Liver (tissue), 9 donors: ENCODE data around the gene ZBTB21. TPM values are rescaled to one million over a fixed set of nuclear protein-coding genes. Genes with fewer than 3 reads are reported as not detected.

Source experiments
- DNase-seq: peaks from one replicate; pipeline ENCODE4 v3.0.0-alpha.2; 2017; ENCODE audit warnings: low spot score
- H3K27ac ChIP-seq, 2 donors: one replicate each; pipeline ENCODE4 v1.7.0; 2013; ENCODE audit warnings: inconsistent platforms in 2 of 2, low read length in 2 of 2, control low read depth in 1 of 2, low read depth in 1 of 2, mild to moderate bottlenecking in 1 of 2
- H3K27me3 ChIP-seq, 4 donors: one replicate each; pipeline versions ENCODE4 v1.6.1 to v1.7.0; 2013; ENCODE audit warnings: low read length in 3 of 4, inconsistent platforms in 1 of 4, mild to moderate bottlenecking in 1 of 4, moderate library complexity in 1 of 4; ENCODE audit not compliant: control insufficient read depth in 4 of 4, insufficient read depth in 4 of 4
- H3K36me3 ChIP-seq, 4 donors: one replicate each; pipeline versions ENCODE4 v1.6.1 to v1.7.0; 2013; ENCODE audit warnings: low read length in 3 of 4, mild to moderate bottlenecking in 3 of 4, low read depth in 1 of 4, moderate library complexity in 1 of 4; ENCODE audit not compliant: control insufficient read depth in 4 of 4, insufficient read depth in 3 of 4
- H3K4me1 ChIP-seq, 4 donors: one replicate each; pipeline versions ENCODE4 v1.6.1 to v1.7.0; 2013; ENCODE audit warnings: low read length in 3 of 4, mild to moderate bottlenecking in 3 of 4, moderate library complexity in 1 of 4; ENCODE audit not compliant: control insufficient read depth in 4 of 4, insufficient read depth in 4 of 4
- H3K4me3 ChIP-seq, 3 donors: one replicate each; pipeline versions ENCODE4 v1.6.1 to v1.7.0; 2013; ENCODE audit warnings: low read length in 3 of 3, control low read depth in 1 of 3, low read depth in 1 of 3, mild to moderate bottlenecking in 1 of 3
- H3K9ac ChIP-seq, 2 donors: one replicate each; pipeline ENCODE4 v1.7.0; 2013; ENCODE audit warnings: low read length in 2 of 2, mild to moderate bottlenecking in 2 of 2, moderate library complexity in 2 of 2, control low read depth in 1 of 2, low read depth in 1 of 2
- H3K9me3 ChIP-seq, 4 donors: one replicate each; pipeline versions ENCODE4 v1.6.1 to v1.7.0; 2013; ENCODE audit warnings: low read length in 3 of 4; ENCODE audit not compliant: control insufficient read depth in 4 of 4
- ATF3 ChIP-seq: IDR thresholded peaks from 2 replicates; pipeline ENCODE4 v1.6.1; 2016; ENCODE audit warnings: antibody characterized with exemption
- CTCF ChIP-seq: fragments of 150-350 bp; IDR thresholded peaks from 2 replicates; pipeline ENCODE4 v1.5.1; 2017; ENCODE audit warnings: improper control_type of control experiment, low read depth, low read length; ENCODE audit not compliant: missing input control
- EGR1 ChIP-seq, 2 donors: IDR thresholded peaks; 2 replicates each; pipeline ENCODE4 v1.6.1; 2016 to 2018; ENCODE audit warnings: antibody characterized with exemption in 2 of 2, low read depth in 2 of 2
- FOXA2 ChIP-seq: IDR thresholded peaks from 2 replicates; pipeline ENCODE4 v1.6.1; 2016; ENCODE audit warnings: antibody characterized with exemption
- GABPA ChIP-seq, 2 donors: IDR thresholded peaks in 1 of 2; conservative IDR thresholded peaks in 1 of 2; 2 replicates each; pipeline ENCODE4 v1.6.1; 2016; ENCODE audit warnings: antibody characterized with exemption in 2 of 2, mild to moderate bottlenecking in 1 of 2, moderate library complexity in 1 of 2
- HNF4A ChIP-seq, 2 donors: conservative IDR thresholded peaks; 2 replicates each; pipeline ENCODE4 v1.6.1; 2016; ENCODE audit warnings: antibody characterized with exemption in 2 of 2, mild to moderate bottlenecking in 2 of 2
- HNF4G ChIP-seq: IDR thresholded peaks from 2 replicates; pipeline ENCODE4 v1.6.1; 2016; ENCODE audit warnings: antibody characterized with exemption
- JUND ChIP-seq, 2 donors: IDR thresholded peaks; 2 replicates each; pipeline ENCODE4 v1.6.1; 2016; ENCODE audit warnings: antibody characterized with exemption in 2 of 2
- NR2F2 ChIP-seq: IDR thresholded peaks from 2 replicates; pipeline ENCODE4 v1.6.1; 2016; ENCODE audit warnings: antibody characterized with exemption
- RAD21 ChIP-seq, 2 donors: IDR thresholded peaks; 2 replicates each; pipeline ENCODE4 v1.6.1; 2016; ENCODE audit warnings: antibody characterized with exemption in 2 of 2, mild to moderate bottlenecking in 2 of 2
- REST ChIP-seq: IDR thresholded peaks from 2 replicates; pipeline ENCODE4 v1.6.1; 2016; ENCODE audit warnings: antibody characterized with exemption, mild to moderate bottlenecking
- RXRA ChIP-seq, 2 donors: IDR thresholded peaks; 2 replicates each; pipeline ENCODE4 v1.6.1; 2017 to 2018; ENCODE audit warnings: antibody characterized with exemption in 2 of 2, mild to moderate bottlenecking in 1 of 2
- ZBTB33 ChIP-seq: IDR thresholded peaks from 2 replicates; pipeline ENCODE4 v1.6.1; 2016; ENCODE audit warnings: antibody characterized with exemption
- WGBS: extraction: QIAGEN DNeasy Blood & Tissue Kit; methylation state at CpG from one replicate; pipeline ENCODE4 v1.1.7; 2013; 5-methylcytosine and 5-hydroxymethylcytosine counted together
- polyA plus RNA-seq, 2 donors: library from polyadenylated mRNA; stranded (reverse) in 1 of 2; unstranded in 1 of 2; fragments of 200-250 nt in 1 of 2; fragments of >200 nt in 1 of 2; fragmentation: Nextera tagmentation in 1 of 2; extraction: Ambion mirVana in 1 of 2; gene quantifications; one replicate each; pipeline versions ENCODE4 v1.2.1 to v1.2.3, GENCODE V29; 2013 to 2015
- total RNA-seq, 2 donors: library from RNA; depleted of rRNA; stranded (reverse); fragments of >200 nt; gene quantifications; one replicate each; pipeline ENCODE4 v1.2.3, GENCODE V29; 2014
- TF ChIP-seq, protein P1 (sequence below): IDR thresholded peaks from 2 replicates; pipeline ENCODE4 v1.6.1; 2016; ENCODE audit warnings: antibody characterized with exemption
- donor health status: healthy.
- donor health status: healthy.
- donor health status: healthy.
- donor health status: healthy.
- donor health status: healthy.

The ZBTB21 gene
- total and polyA plus RNA-seq, 4 donors = 3.1 to 14.1 (median 4.0) TPM

DNA sequence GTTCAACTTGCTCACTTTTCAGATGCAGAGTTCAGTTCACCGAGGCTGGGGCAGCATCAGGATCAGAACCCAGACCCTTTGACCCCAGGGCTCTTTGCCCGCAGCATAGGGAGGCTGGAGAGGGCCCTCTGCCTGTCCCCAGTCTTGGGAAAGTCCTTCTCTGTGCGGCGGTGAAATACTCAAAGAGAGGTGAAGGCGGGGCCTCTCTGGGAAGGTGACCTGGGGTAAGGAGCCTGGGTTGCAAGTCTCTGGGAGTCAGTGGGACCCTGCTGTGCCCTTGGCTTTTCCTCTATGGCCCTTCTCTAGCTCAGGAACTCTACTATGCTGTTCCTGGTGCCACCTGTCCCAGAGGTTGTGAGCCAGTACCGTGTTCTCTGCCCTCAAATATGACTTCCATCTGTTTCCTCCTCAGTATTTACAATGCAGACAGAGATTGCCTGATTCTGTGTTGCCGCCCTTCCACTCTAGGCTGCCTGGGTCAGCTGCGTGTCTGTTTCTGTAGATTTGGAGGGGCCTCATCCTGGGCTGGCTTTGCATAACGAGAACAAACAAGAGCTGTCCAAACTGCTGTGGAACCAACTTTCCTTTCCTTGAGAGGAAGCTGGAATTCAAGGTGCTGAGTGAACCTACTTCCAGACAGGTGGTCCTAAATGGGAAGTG lies 18.7 kb upstream of the ZBTB21 start:
- H3K27ac ChIP-seq = no peak overlapping the region
- no peak for DNase-seq
- H3K9me3 ChIP-seq = no peaks in the 10 kb centered on the region
- H3K27me3 ChIP-seq = no peaks in the 10 kb centered on the region
- H3K9ac ChIP-seq = no peak overlapping the region
- no peak for TF ChIP-seq RAD21 (IDR thresholded peaks at IDR 0.05)
- TF ChIP-seq CTCF = no peak
- no peak for TF ChIP-seq NR2F2
- TF ChIP-seq ATF3 = no peak
- TF ChIP-seq HNF4G = no peak
- no peak for TF ChIP-seq GABPA (IDR thresholded peaks at IDR 0.05 in 1 of 2, conservative IDR thresholded peaks at IDR 0.05 in 1 of 2)
- no peak for TF ChIP-seq REST
- no peak for TF ChIP-seq EGR1 (IDR thresholded peaks at IDR 0.05; ENCODE audit: low read depth in 2 of 2)
- no peak for TF ChIP-seq JUND (IDR thresholded peaks at IDR 0.05)
- TF ChIP-seq HNF4A (conservative IDR thresholded peaks at IDR 0.05) = no peak
- TF ChIP-seq ZBTB33 = no peak
- TF ChIP-seq, protein P1, sequence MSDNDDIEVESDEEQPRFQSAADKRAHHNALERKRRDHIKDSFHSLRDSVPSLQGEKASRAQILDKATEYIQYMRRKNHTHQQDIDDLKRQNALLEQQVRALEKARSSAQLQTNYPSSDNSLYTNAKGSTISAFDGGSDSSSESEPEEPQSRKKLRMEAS = no peak
- TF ChIP-seq RXRA (IDR thresholded peaks at IDR 0.05) = no peak
- no peak for TF ChIP-seq FOXA2
- H3K4me1 ChIP-seq = no peaks in the 10 kb centered on the region
- WGBS = 78% methylated on average over 9 of the region's 9 CpGs
- H3K4me3 ChIP-seq = no peak overlapping the region
- H3K36me3 ChIP-seq = no peaks in the 10 kb centered on the region
